Bronchial epithelial cell (primary cell): Measurements from ENCODE around the gene FRY. TPM values are rescaled to one million over a fixed set of nuclear protein-coding genes. Genes with fewer than 3 reads are reported as not detected.

Experiments used
- DNase-seq: peaks from one replicate; pipeline ENCODE4 v3.0.0-alpha.2; 2010; ENCODE audit warnings: low read depth
- FAIRE-seq: peaks from 2 replicates; lab custom pipeline; 2011; peaks lifted over from hg19 to GRCh38; lab: Jason Lieb, UNC
- H3K27me3 ChIP-seq: 2 replicates; pipeline ENCODE4 v1.5.1; 2011; ENCODE audit warnings: low read length; ENCODE audit not compliant: control insufficient read depth, insufficient read depth
- H3K36me3 ChIP-seq: 2 replicates; pipeline ENCODE4 v1.5.1; 2011; ENCODE audit warnings: low read length; ENCODE audit not compliant: control insufficient read depth, insufficient read depth
- H3K4me3 ChIP-seq: 2 replicates; pipeline ENCODE4 v1.5.1; 2011; ENCODE audit warnings: mild to moderate bottlenecking, low read depth, low read length, control low read depth
- total RNA-seq: library from RNA; depleted of rRNA; stranded (reverse); fragments of >200 nt; gene quantifications from 2 replicates; pipeline ENCODE4 v1.2.1, GENCODE V29; 2014
- TF ChIP-seq, protein P1 (sequence below): IDR thresholded peaks from 2 replicates; pipeline ENCODE4 v1.5.1; 2011; ENCODE audit warnings: mild to moderate bottlenecking, moderate library complexity, low read length, control low read depth, inconsistent platforms; ENCODE audit not compliant: insufficient read depth, severe bottlenecking

FRY gene
- total RNA-seq, 1 donor from 2014 or later = 0.79 TPM

DNA sequence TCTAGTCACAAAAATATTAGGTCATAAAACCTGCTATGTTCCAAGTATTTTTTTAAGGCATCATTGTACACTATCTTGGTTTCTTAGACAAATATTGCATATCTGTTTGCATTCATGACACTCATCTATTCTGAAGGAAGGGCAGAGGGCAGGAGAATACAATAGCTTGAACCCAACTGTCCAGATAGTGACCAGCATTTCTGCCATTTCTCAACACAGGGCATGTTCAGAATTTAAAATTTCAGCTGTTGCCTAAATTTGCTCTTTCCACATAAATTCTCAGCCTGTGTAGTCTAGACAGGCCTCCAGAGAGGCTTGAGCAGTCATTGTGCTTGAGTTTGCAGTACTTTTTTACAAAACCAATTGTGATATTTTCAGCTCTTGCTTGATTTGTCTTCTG is 164.1 kb downstream of the FRY start:
- TF ChIP-seq, protein P1, sequence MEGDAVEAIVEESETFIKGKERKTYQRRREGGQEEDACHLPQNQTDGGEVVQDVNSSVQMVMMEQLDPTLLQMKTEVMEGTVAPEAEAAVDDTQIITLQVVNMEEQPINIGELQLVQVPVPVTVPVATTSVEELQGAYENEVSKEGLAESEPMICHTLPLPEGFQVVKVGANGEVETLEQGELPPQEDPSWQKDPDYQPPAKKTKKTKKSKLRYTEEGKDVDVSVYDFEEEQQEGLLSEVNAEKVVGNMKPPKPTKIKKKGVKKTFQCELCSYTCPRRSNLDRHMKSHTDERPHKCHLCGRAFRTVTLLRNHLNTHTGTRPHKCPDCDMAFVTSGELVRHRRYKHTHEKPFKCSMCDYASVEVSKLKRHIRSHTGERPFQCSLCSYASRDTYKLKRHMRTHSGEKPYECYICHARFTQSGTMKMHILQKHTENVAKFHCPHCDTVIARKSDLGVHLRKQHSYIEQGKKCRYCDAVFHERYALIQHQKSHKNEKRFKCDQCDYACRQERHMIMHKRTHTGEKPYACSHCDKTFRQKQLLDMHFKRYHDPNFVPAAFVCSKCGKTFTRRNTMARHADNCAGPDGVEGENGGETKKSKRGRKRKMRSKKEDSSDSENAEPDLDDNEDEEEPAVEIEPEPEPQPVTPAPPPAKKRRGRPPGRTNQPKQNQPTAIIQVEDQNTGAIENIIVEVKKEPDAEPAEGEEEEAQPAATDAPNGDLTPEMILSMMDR = no peak
- no peaks in the 10 kb centered on the region for H3K36me3 ChIP-seq
- FAIRE-seq = no peak
- no peak overlapping the region for H3K4me3 ChIP-seq
- no peak for DNase-seq
- H3K27me3 ChIP-seq = no peaks in the 10 kb centered on the region

DNA sequence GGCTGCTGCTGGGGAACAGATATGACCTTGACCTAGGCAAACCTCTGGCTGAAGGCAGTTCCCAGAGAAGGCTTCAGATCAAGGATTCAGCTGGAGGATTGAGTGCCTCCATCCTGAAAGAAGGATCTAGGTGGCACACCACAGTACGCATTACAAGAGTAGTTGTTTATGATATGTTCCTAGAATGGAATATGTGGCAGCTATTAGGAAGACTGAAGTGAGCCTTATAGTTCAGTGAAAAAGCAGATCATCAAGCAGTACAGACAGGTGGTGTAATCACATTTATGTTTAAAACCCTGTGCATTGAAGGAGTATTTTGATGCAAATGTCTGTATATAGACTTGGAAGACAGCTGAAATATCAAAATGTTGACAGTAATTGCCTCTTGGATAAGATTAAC is 167.6 kb downstream of the FRY start:
- Histone ChIP-seq H3K4me3 (no peak overlapping the region), H3K27me3 (no peaks in the 10 kb centered on the region), H3K36me3 (no peaks in the 10 kb centered on the region)
- FAIRE-seq (no peak), DNase-seq (no peak)
- TF ChIP-seq, protein P1 = no peak

DNA sequence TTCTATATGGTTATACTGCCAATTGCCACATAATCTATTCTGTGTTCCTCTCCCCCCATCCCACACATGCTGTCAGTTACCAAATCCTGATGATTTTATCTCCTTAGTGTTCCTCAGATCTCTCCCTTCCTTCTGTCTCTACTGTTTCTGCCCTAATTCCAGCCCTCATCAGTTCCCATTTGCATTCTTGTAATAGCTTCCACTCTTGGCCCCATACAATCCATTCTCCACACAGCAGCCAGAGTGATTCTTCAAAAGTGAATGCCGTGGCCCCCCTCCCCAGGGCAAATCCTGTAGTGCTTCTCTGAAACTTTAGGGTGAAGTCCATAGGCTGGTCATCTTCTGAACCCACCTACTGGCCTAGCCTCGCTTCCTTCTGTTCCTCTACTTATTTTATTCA is 169.2 kb downstream of the FRY start:
- H3K27me3 ChIP-seq = no peaks in the 10 kb centered on the region
- no peak overlapping the region for H3K4me3 ChIP-seq
- no peaks in the 10 kb centered on the region for H3K36me3 ChIP-seq
- DNase-seq (no peak), FAIRE-seq (no peak)
- TF ChIP-seq, protein P1 = no peak

DNA sequence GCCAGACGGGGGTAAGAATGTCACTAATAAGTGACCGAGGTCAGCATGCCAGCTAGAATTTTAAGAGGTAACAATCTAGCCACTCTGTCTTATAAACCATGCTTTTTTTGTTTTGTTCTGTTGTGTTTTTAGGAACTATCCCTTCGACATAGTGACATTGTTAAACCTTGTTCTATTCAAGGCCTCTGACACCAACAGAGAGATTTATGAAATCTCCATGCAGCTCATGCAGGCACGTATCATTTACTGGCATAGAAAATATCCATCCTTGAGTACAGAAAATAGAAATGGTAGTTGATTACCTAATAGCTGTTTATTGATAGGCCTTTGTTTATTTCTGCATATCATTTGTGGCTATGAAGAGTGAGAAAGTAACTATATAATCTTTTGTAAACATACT is 170.2 kb downstream of the FRY start:
- TF ChIP-seq, protein P1 = no peak
- DNase-seq (no peak), FAIRE-seq (no peak)
- no peaks in the 10 kb centered on the region for H3K36me3 ChIP-seq
- H3K4me3 ChIP-seq = no peak overlapping the region
- no peaks in the 10 kb centered on the region for H3K27me3 ChIP-seq

DNA sequence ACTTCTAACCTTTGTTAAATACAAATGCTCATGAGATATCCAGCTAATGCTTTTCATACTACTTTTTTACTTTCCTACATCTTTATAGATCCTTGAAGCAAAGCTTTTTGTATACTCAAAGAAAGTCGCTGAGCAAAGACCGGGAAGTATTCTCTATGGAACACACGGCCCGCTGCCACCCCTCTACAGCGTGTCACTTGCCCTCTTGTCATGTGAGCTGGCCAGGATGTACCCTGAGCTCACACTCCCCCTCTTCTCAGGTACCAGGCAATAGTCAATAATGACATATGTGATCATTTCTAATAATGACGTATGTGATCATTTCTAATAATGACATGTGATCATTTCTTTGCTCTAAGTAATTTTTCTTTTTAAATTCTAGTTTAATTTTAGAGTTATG is 170.7 kb downstream of the FRY start:
- DNase-seq (no peak), FAIRE-seq (no peak)
- TF ChIP-seq, protein P1 = no peak
- Histone ChIP-seq H3K36me3 (no peaks in the 10 kb centered on the region), H3K4me3 (no peak overlapping the region), H3K27me3 (no peaks in the 10 kb centered on the region)

DNA sequence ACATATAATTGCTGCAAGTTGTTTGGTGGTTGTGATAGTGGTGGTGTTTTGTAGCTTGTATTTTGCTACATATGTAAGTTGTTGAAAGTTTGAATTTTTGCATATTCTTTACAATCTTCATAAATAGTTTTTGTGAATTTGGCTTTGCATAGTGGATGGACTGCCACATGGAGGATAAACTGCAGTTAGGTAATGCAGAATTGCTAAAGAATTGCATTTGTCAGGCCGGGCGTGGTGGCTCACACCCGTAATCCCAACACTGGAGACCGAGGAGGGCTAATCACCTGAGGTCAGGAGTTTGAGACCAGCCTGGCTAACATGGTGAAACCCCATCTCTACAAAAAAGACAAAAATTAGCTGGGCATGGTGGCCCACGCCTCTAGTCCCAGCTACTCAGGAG is 171.6 kb downstream of the FRY start:
- FAIRE-seq (no peak), DNase-seq (no peak)
- Histone ChIP-seq H3K27me3 (no peaks in the 10 kb centered on the region), H3K36me3 (no peaks in the 10 kb centered on the region), H3K4me3 (no peak overlapping the region)
- TF ChIP-seq, protein P1 = no peak
